HL-60 (cell line): Measurements from ENCODE around the gene ITPK1.

ENCODE experiments used
- DNase-seq, 2 experiments: peaks; one replicate each; pipeline ENCODE4 v3.0.0-alpha.2; 2010 to 2020; ENCODE audit warnings: low read depth in 1 of 2, low spot score in 1 of 2
- H3K27ac ChIP-seq: fragments of 250-450 bp; sonication (Bioruptor Pico); replicated peaks from 2 replicates; pipeline ENCODE4 v1.5.1; 2020; ENCODE audit warnings: mild to moderate bottlenecking, moderate library complexity
- H3K27me3 ChIP-seq: fragments of 250-450 bp; sonication (Bioruptor Pico); 2 replicates; pipeline ENCODE4 v1.5.1; 2021; ENCODE audit warnings: mild to moderate bottlenecking, moderate library complexity; ENCODE audit not compliant: insufficient read depth, poor library complexity, severe bottlenecking
- H3K4me3 ChIP-seq: replicated peaks from 2 replicates; pipeline ENCODE4 v1.5.1; 2011; ENCODE audit warnings: mild to moderate bottlenecking, control low read depth, low read length; ENCODE audit not compliant: insufficient read depth
- GABPA ChIP-seq: IDR thresholded peaks from 2 replicates; pipeline ENCODE4 v1.6.1; 2012; ENCODE audit warnings: low read depth
- POLR2AphosphoS5 ChIP-seq: IDR thresholded peaks from 2 replicates; pipeline ENCODE4 v1.6.1; 2012; ENCODE audit warnings: low read depth
- SPI1 ChIP-seq: IDR thresholded peaks from 2 replicates; pipeline ENCODE4 v1.6.1; 2012; ENCODE audit warnings: low read depth, mild to moderate bottlenecking, borderline replicate concordance
- TF ChIP-seq, protein P1 (sequence below): IDR thresholded peaks from one replicate; pipeline ENCODE4 v1.5.1; 2011; ENCODE audit warnings: low read length, control low read depth, inconsistent platforms; ENCODE audit not compliant: insufficient read depth
- TF ChIP-seq, protein P2 (sequence below): IDR thresholded peaks from 2 replicates; pipeline ENCODE4 v1.6.1; 2012; ENCODE audit warnings: low read depth; ENCODE audit not compliant: insufficient replicate concordance

Gene ITPK1

DNA sequence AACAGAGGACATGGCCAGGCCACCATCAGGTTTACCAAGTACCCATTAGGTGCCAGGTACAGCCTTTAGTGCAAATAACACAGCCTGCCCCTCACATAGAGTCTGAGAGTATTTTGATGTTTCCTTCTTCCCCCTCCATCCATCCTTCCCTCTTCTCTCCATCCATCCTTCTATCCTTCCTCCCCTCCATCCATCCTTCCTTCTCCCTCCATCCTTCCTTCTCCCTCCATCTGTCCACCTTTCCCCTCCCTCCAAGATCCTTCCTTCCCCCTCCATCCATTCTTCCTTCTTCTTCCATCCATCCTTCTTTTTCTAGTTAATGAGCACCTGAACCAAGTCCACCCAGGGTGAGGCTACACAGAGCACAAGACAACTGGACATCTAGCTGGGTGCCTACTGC, 39.8 kb downstream of the ITPK1 start:
- H3K27ac ChIP-seq: no peak overlapping the region
- TF ChIP-seq, protein P1, sequence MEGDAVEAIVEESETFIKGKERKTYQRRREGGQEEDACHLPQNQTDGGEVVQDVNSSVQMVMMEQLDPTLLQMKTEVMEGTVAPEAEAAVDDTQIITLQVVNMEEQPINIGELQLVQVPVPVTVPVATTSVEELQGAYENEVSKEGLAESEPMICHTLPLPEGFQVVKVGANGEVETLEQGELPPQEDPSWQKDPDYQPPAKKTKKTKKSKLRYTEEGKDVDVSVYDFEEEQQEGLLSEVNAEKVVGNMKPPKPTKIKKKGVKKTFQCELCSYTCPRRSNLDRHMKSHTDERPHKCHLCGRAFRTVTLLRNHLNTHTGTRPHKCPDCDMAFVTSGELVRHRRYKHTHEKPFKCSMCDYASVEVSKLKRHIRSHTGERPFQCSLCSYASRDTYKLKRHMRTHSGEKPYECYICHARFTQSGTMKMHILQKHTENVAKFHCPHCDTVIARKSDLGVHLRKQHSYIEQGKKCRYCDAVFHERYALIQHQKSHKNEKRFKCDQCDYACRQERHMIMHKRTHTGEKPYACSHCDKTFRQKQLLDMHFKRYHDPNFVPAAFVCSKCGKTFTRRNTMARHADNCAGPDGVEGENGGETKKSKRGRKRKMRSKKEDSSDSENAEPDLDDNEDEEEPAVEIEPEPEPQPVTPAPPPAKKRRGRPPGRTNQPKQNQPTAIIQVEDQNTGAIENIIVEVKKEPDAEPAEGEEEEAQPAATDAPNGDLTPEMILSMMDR: no peak
- no peak for TF ChIP-seq POLR2AphosphoS5
- no peak for TF ChIP-seq SPI1
- TF ChIP-seq GABPA: no peak
- TF ChIP-seq, protein P2, sequence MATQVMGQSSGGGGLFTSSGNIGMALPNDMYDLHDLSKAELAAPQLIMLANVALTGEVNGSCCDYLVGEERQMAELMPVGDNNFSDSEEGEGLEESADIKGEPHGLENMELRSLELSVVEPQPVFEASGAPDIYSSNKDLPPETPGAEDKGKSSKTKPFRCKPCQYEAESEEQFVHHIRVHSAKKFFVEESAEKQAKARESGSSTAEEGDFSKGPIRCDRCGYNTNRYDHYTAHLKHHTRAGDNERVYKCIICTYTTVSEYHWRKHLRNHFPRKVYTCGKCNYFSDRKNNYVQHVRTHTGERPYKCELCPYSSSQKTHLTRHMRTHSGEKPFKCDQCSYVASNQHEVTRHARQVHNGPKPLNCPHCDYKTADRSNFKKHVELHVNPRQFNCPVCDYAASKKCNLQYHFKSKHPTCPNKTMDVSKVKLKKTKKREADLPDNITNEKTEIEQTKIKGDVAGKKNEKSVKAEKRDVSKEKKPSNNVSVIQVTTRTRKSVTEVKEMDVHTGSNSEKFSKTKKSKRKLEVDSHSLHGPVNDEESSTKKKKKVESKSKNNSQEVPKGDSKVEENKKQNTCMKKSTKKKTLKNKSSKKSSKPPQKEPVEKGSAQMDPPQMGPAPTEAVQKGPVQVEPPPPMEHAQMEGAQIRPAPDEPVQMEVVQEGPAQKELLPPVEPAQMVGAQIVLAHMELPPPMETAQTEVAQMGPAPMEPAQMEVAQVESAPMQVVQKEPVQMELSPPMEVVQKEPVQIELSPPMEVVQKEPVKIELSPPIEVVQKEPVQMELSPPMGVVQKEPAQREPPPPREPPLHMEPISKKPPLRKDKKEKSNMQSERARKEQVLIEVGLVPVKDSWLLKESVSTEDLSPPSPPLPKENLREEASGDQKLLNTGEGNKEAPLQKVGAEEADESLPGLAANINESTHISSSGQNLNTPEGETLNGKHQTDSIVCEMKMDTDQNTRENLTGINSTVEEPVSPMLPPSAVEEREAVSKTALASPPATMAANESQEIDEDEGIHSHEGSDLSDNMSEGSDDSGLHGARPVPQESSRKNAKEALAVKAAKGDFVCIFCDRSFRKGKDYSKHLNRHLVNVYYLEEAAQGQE: no peak

DNA sequence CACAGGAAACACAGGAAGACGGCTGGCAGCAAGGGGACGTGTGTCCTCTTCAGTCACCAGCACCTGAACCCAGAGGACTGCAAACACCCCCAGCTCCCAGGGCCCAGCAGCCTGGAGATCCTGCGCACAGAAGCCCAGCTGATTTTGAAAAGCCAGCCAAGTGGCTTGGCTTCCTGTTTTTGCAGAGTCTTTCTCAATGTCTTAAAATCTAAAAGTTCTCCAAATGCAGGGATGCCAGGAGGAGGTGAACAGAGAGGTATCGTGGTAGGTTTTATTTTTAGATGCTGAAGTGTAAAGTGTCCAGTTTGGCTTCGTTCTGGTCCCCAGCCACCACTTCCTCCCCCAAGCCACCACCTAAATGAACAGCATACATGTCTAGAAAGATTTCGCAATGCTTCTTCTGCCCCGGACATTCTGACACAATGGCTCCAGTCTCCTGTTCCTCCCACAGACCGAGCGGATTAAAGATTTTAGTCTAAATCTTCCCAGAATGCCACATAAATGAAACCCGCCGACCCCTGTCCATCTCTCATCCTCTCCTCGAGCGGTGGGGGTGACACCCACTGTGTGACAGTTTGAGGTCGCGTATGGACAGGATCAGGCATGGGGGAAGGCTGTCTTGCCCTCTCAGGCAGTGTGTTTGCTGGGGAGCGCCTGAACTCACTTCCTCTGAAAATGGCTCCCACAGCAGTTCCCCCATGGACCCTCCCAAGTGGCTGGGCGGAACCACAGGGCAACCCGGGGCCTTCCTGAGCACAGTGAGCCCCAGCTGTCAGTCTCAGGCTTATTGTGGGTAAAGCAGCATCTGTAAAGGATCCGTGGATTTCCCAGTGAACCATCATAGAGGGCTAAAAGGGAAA, 41.6 kb downstream of the ITPK1 start:
- H3K4me3 ChIP-seq: peak overlapping the region; percentile 19
- TF ChIP-seq, protein P2: peak; percentile 31
- TF ChIP-seq SPI1 (peak; percentile 87), POLR2AphosphoS5 (peak; percentile 69), GABPA (no peak)
- TF ChIP-seq, protein P1: no peak
- no peaks in the 10 kb centered on the region for H3K27me3 ChIP-seq
- peak; percentile 89 to 94 for DNase-seq
- peak overlapping the region; percentile 83 for H3K27ac ChIP-seq

More for the DNA sequence above, 39.8 kb downstream of the ITPK1 start:
- H3K4me3 ChIP-seq: no peak overlapping the region
- DNase-seq: no peak
- H3K27me3 ChIP-seq: no peaks in the 10 kb centered on the region

DNA sequence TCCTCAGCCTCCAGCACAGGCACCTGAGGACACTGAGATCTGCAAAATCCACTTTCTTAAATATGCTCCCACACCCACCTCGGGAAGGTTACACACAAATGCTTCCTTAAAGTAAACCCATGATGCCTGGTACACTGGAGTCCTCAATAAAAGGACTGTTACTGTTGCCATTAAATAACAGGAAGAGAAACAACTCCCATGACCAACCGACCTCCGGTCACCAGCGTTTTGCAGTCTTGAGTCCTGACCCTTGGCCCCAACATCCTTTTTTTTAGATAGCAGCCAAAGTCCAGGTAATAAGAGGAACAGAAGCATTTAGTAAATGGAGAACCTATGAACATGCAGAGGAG, 42.4 kb downstream of the ITPK1 start:
- Histone ChIP-seq H3K27ac (peak overlapping the region; percentile 83), H3K4me3 (peak overlapping the region; percentile 19), H3K27me3 (no peaks in the 10 kb centered on the region)
- DNase-seq: peak in 1 of 2 experiments; percentile 54
- no peak for TF ChIP-seq GABPA
- TF ChIP-seq SPI1: peak; percentile 22; the same call in 1 of the 2 replicates

DNA sequence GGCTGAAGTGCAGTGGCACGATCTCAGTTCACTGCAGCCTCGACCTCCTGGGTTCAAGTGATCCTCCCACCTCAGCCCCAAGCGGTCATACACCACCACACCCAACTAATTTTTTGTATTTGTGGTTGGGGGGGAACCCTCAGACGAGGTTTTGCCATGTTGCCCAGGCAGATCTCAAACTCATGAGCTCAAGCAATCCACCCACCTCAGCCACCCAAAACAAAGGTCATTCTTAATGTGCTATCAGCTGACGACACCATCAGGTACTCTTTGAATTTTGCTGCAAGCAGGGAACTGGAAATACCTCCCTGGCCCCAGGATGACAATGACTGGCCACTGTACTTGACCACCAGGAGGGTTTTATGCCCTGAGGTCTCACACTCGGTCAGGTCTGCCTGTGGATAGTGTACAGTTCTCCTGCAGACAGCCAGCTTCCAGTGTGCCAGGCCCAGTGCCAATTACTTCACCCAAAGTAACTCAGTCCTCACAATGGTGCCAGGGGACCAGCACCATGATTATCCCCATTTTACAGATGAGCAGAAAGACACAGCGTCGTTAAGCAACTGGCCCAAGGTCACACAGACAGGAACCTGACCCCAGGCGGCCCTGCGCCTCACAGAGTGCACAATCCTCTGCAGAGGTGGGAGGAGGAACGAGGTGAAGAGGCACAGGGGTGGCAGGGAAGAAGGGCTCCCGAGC, 42.9 kb downstream of the ITPK1 start:
- H3K27me3 ChIP-seq: no peaks in the 10 kb centered on the region
- DNase-seq: peak in 1 of 2 experiments; percentile 46
- H3K4me3 ChIP-seq: peak overlapping the region; percentile 19
- H3K27ac ChIP-seq: peak overlapping the region; percentile 83
- TF ChIP-seq GABPA (no peak), POLR2AphosphoS5 (no peak), SPI1 (no peak)
- TF ChIP-seq, protein P1: no peak
- TF ChIP-seq, protein P2: no peak
